Central memory CD8-positive, alpha-beta T cell (primary cell): ENCODE results near the gene PCDH17.

Experiments used
- ATAC-seq: fragments of 150-1000 bp; cut with Tn5 transposase; replicated peaks from 2 replicates; pipeline ENCODE4 v1.10.0; 2022; ENCODE audit warnings: mild to moderate bottlenecking, moderate FRiP score, moderate number of reproducible peaks; ENCODE audit not compliant: poor library complexity, severe bottlenecking; ENCODE audit errors: extremely low read depth
- DNase-seq, 2 donors: peaks; one replicate each; pipeline ENCODE4 v3.0.0; 2021; ENCODE audit warnings: low spot score in 2 of 2
- H3K27ac Mint-ChIP-seq: one replicate; pipeline ENCODE4 v1.8.0; 2022; ENCODE audit warnings: low read depth, mild to moderate bottlenecking, moderate library complexity, mixed read lengths
- H3K27me3 Mint-ChIP-seq: one replicate; pipeline ENCODE4 v1.8.0; 2022; ENCODE audit warnings: mixed read lengths
- H3K36me3 Mint-ChIP-seq: one replicate; pipeline ENCODE4 v1.8.0; 2022; ENCODE audit warnings: mild to moderate bottlenecking, moderate library complexity, mixed read lengths; ENCODE audit not compliant: insufficient read depth
- H3K4me1 Mint-ChIP-seq: one replicate; pipeline ENCODE4 v1.8.0; 2022; ENCODE audit warnings: mixed read lengths
- H3K4me3 Mint-ChIP-seq: one replicate; pipeline ENCODE4 v1.8.0; 2022; ENCODE audit warnings: mild to moderate bottlenecking, moderate library complexity, mixed read lengths
- H3K9me3 Mint-ChIP-seq: one replicate; pipeline ENCODE4 v1.8.0; 2022; ENCODE audit warnings: mixed read lengths

The PCDH17 gene

GRCh38 chr13:57631596-57632275 is at the start of gene PCDH17:
Gene PCDH17 (plus strand): TSS chr13:57631744. CDS start chr13:57632547, 803 bp downstream.
- Mint-ChIP-seq H3K4me3 (peak within 1 kb of the TSS; percentile 56), H3K9me3 (no peaks in the 10 kb centered on the region), H3K36me3 (no peaks in the 10 kb centered on the region), H3K27me3 (peaks cover 31% of the 10 kb centered on the region), H3K27ac (no peak within 1 kb of the TSS), H3K4me1 (no peaks in the 10 kb centered on the region)
- no peak for ATAC-seq
- no peak for DNase-seq

- no peak for DNase-seq
- ATAC-seq, result no peak
- Mint-ChIP-seq H3K36me3 (no peaks in the 10 kb centered on the region), H3K27me3 (no peaks in the 10 kb centered on the region), H3K27ac (no peak overlapping the region), H3K9me3 (peaks cover 35% of the 10 kb centered on the region), H3K4me3 (no peak overlapping the region), H3K4me1 (no peaks in the 10 kb centered on the region)
These were observed 49.5 kb upstream of the PCDH17 start for GRCh38 chr13:57582032-57582431.

- Mint-ChIP-seq H3K4me3 (no peak overlapping the region), H3K36me3 (no peaks in the 10 kb centered on the region), H3K4me1 (no peaks in the 10 kb centered on the region), H3K9me3 (peaks cover 27% of the 10 kb centered on the region), H3K27me3 (no peaks in the 10 kb centered on the region), H3K27ac (no peak overlapping the region)
- DNase-seq (no peak), ATAC-seq (no peak)
These were observed 48.0 kb upstream of the PCDH17 start for GRCh38 chr13:57583529-57583928.

- ATAC-seq, result no peak
- DNase-seq, result no peak
- Mint-ChIP-seq H3K4me3 (no peak overlapping the region), H3K27ac (no peak overlapping the region), H3K27me3 (no peaks in the 10 kb centered on the region), H3K36me3 (no peaks in the 10 kb centered on the region), H3K9me3 (peaks cover 21% of the 10 kb centered on the region), H3K4me1 (no peaks in the 10 kb centered on the region)
These were observed 42.9 kb upstream of the PCDH17 start for GRCh38 chr13:57588639-57589038.

GRCh38 chr13:57595775-57596174 is 35.8 kb upstream of the PCDH17 start:
- Mint-ChIP-seq H3K4me1 (no peaks in the 10 kb centered on the region), H3K27ac (no peak overlapping the region)
- no peak for DNase-seq

GRCh38 chr13:57601536-57601935 is 30.0 kb upstream of the PCDH17 start:
- Mint-ChIP-seq H3K27me3 (no peaks in the 10 kb centered on the region), H3K27ac (no peak overlapping the region), H3K9me3 (peaks cover 8% of the 10 kb centered on the region), H3K4me1 (no peaks in the 10 kb centered on the region), H3K36me3 (no peaks in the 10 kb centered on the region), H3K4me3 (no peak overlapping the region)
- ATAC-seq, result no peak
- DNase-seq, result no peak

More at GRCh38 chr13:57595775-57596174, 35.8 kb upstream of the PCDH17 start:
- Mint-ChIP-seq H3K36me3 (no peaks in the 10 kb centered on the region), H3K9me3 (peaks cover 17% of the 10 kb centered on the region), H3K27me3 (no peaks in the 10 kb centered on the region), H3K4me3 (no peak overlapping the region)
- no peak for ATAC-seq

GRCh38 chr13:57604442-57604841 is 27.1 kb upstream of the PCDH17 start:
- no peaks in the 10 kb centered on the region for H3K27me3 Mint-ChIP-seq
- no peak for ATAC-seq

GRCh38 chr13:57611969-57612368 is 19.6 kb upstream of the PCDH17 start:
- no peaks in the 10 kb centered on the region for H3K4me1 Mint-ChIP-seq
- no peak overlapping the region for H3K4me3 Mint-ChIP-seq
- ATAC-seq, result no peak
- H3K9me3 Mint-ChIP-seq, result no peaks in the 10 kb centered on the region
- H3K36me3 Mint-ChIP-seq, result no peaks in the 10 kb centered on the region
- no peaks in the 10 kb centered on the region for H3K27me3 Mint-ChIP-seq
- DNase-seq, result no peak
- no peak overlapping the region for H3K27ac Mint-ChIP-seq

More at GRCh38 chr13:57604442-57604841, 27.1 kb upstream of the PCDH17 start:
- Mint-ChIP-seq H3K4me1 (no peaks in the 10 kb centered on the region), H3K27ac (no peak overlapping the region), H3K4me3 (no peak overlapping the region), H3K9me3 (no peaks in the 10 kb centered on the region), H3K36me3 (no peaks in the 10 kb centered on the region)
- DNase-seq, result no peak

GRCh38 chr13:57612568-57612967 is 19.0 kb upstream of the PCDH17 start:
- H3K27ac Mint-ChIP-seq, result no peak overlapping the region
- ATAC-seq (no peak), DNase-seq (no peak)
- H3K27me3 Mint-ChIP-seq, result no peaks in the 10 kb centered on the region
- no peaks in the 10 kb centered on the region for H3K36me3 Mint-ChIP-seq
- H3K4me1 Mint-ChIP-seq, result no peaks in the 10 kb centered on the region
- no peak overlapping the region for H3K4me3 Mint-ChIP-seq
- H3K9me3 Mint-ChIP-seq, result no peaks in the 10 kb centered on the region

GRCh38 chr13:57624565-57625435 is 6.7 kb upstream of the PCDH17 start:
- Mint-ChIP-seq H3K9me3 (peaks cover 11% of the 10 kb centered on the region), H3K27ac (no peak overlapping the region), H3K4me1 (no peaks in the 10 kb centered on the region), H3K27me3 (peaks cover 10% of the 10 kb centered on the region), H3K36me3 (no peaks in the 10 kb centered on the region), H3K4me3 (no peak overlapping the region)
- DNase-seq (no peak), ATAC-seq (no peak)

GRCh38 chr13:57627663-57628062 is 3.9 kb upstream of the PCDH17 start:
- Mint-ChIP-seq H3K9me3 (no peaks in the 10 kb centered on the region), H3K27me3 (peaks cover 31% of the 10 kb centered on the region), H3K4me3 (no peak overlapping the region), H3K4me1 (no peaks in the 10 kb centered on the region), H3K36me3 (no peaks in the 10 kb centered on the region), H3K27ac (no peak overlapping the region)
- DNase-seq (no peak), ATAC-seq (no peak)

- no peaks in the 10 kb centered on the region for H3K4me1 Mint-ChIP-seq
- no peaks in the 10 kb centered on the region for H3K36me3 Mint-ChIP-seq
- DNase-seq (no peak), ATAC-seq (no peak)
- peak overlapping the region; percentile 60 for H3K4me3 Mint-ChIP-seq
- no peak overlapping the region for H3K27ac Mint-ChIP-seq
- H3K27me3 Mint-ChIP-seq, result peaks cover 31% of the 10 kb centered on the region
- H3K9me3 Mint-ChIP-seq, result no peaks in the 10 kb centered on the region
These were observed 2.1 kb upstream of the PCDH17 start for GRCh38 chr13:57629391-57629804.

- DNase-seq, result no peak
These were observed 1.7 kb upstream of the PCDH17 start for GRCh38 chr13:57629821-57630235.

More at GRCh38 chr13:57629821-57630235, 1.7 kb upstream of the PCDH17 start:
- peak overlapping the region; percentile 60 for H3K4me3 Mint-ChIP-seq
- no peaks in the 10 kb centered on the region for H3K4me1 Mint-ChIP-seq
- H3K9me3 Mint-ChIP-seq, result no peaks in the 10 kb centered on the region
- H3K27ac Mint-ChIP-seq, result no peak overlapping the region
- ATAC-seq, result no peak
- H3K27me3 Mint-ChIP-seq, result peaks cover 31% of the 10 kb centered on the region
- no peaks in the 10 kb centered on the region for H3K36me3 Mint-ChIP-seq
